AG09309 (cell line): ENCODE results near the gene ATP2A3.

Source experiments
- DNase-seq: peaks from one replicate; pipeline ENCODE4 v3.0.0-alpha.2; 2010; ENCODE audit warnings: low read depth
- H3K4me3 ChIP-seq: 2 replicates; pipeline ENCODE4 v1.5.1; 2011; ENCODE audit warnings: mild to moderate bottlenecking, low read depth, low read length, moderate library complexity; ENCODE audit not compliant: control insufficient read depth
- TF ChIP-seq, protein P1 (sequence below): IDR thresholded peaks from 2 replicates; pipeline ENCODE4 v1.5.1; 2011; ENCODE audit warnings: mild to moderate bottlenecking, low read depth, low read length, inconsistent platforms; ENCODE audit not compliant: insufficient read depth, control insufficient read depth; ENCODE audit errors: missing control alignments

The ATP2A3 gene

DNA sequence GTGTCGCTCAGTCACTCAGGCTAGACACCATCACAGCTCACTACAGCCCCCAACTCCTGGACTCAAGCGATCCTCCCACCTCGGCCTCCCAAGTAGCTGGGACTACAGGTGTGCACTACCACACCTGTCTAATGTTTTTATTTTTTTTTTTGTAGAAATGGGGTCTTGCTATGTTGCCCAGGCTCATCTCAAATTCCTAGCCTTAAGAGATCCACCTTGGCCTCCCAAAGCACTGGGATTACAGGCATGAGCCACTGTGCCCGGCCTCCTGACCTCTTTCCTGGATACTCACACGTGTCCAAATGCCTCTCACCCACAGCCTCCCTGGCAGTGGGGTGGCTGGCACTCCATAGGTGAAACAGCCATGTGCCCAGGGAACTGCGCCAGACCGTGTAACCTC is 88.9 kb downstream of the ATP2A3 start:
- no peak overlapping the region for H3K4me3 ChIP-seq
- TF ChIP-seq, protein P1, sequence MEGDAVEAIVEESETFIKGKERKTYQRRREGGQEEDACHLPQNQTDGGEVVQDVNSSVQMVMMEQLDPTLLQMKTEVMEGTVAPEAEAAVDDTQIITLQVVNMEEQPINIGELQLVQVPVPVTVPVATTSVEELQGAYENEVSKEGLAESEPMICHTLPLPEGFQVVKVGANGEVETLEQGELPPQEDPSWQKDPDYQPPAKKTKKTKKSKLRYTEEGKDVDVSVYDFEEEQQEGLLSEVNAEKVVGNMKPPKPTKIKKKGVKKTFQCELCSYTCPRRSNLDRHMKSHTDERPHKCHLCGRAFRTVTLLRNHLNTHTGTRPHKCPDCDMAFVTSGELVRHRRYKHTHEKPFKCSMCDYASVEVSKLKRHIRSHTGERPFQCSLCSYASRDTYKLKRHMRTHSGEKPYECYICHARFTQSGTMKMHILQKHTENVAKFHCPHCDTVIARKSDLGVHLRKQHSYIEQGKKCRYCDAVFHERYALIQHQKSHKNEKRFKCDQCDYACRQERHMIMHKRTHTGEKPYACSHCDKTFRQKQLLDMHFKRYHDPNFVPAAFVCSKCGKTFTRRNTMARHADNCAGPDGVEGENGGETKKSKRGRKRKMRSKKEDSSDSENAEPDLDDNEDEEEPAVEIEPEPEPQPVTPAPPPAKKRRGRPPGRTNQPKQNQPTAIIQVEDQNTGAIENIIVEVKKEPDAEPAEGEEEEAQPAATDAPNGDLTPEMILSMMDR = no peak
- no peak for DNase-seq
